Mesendoderm (in vitro differentiated cells): ENCODE results near the gene JAM2.

ENCODE experiments used
- DNase-seq: peaks from one replicate; pipeline ENCODE4 v3.0.0; 2013
- H2AK5ac ChIP-seq: 2 replicates; pipeline ENCODE4 v1.6.1; 2013; ENCODE audit warnings: low read length, inconsistent platforms
- H2BK120ac ChIP-seq: 2 replicates; pipeline ENCODE4 v1.6.1; 2013; ENCODE audit warnings: low read depth, mild to moderate bottlenecking, low read length, moderate library complexity, mixed read lengths
- H2BK15ac ChIP-seq: replicated peaks from 2 replicates; pipeline ENCODE4 v1.6.1; 2013; ENCODE audit warnings: low read depth, mild to moderate bottlenecking, moderate library complexity
- H2BK5ac ChIP-seq: 2 replicates; pipeline ENCODE4 v1.6.1; 2013; ENCODE audit warnings: low read length, inconsistent platforms
- H3K18ac ChIP-seq: 2 replicates; pipeline ENCODE4 v1.6.1; 2013; ENCODE audit warnings: mild to moderate bottlenecking, low read length, mixed read lengths
- H3K23ac ChIP-seq: one replicate; pipeline ENCODE4 v1.6.1; 2013; ENCODE audit warnings: low read length
- H3K27ac ChIP-seq: 2 replicates; pipeline ENCODE4 v1.5.1; 2013; ENCODE audit warnings: low read depth, mild to moderate bottlenecking, inconsistent platforms, low read length, moderate library complexity
- H3K27me3 ChIP-seq: 2 replicates; pipeline ENCODE4 v1.6.1; 2013; ENCODE audit warnings: low read length, control low read depth, mild to moderate bottlenecking, inconsistent platforms; ENCODE audit not compliant: insufficient read depth, poor library complexity
- H3K36me3 ChIP-seq: 2 replicates; pipeline ENCODE4 v1.6.1; 2013; ENCODE audit warnings: low read length, inconsistent platforms; ENCODE audit not compliant: control insufficient read depth, insufficient read depth
- H3K4ac ChIP-seq: one replicate; pipeline ENCODE4 v1.6.1; 2013; ENCODE audit warnings: low read depth, mild to moderate bottlenecking, low read length, moderate library complexity
- H3K4me1 ChIP-seq: 2 replicates; pipeline ENCODE4 v1.6.1; 2013; ENCODE audit warnings: low read depth, low read length, inconsistent platforms; ENCODE audit not compliant: control insufficient read depth
- H3K4me2 ChIP-seq: 2 replicates; pipeline ENCODE4 v1.6.1; 2013; ENCODE audit warnings: low read length
- H3K4me3 ChIP-seq: 2 replicates; pipeline ENCODE4 v1.5.1; 2013; ENCODE audit warnings: mild to moderate bottlenecking, low read length
- H3K56ac ChIP-seq: one replicate; pipeline ENCODE4 v1.6.1; 2013; ENCODE audit warnings: low read length
- H3K79me1 ChIP-seq: 2 replicates; pipeline ENCODE4 v1.6.1; 2013; ENCODE audit warnings: low read length, inconsistent platforms
- H3K79me2 ChIP-seq: 2 replicates; pipeline ENCODE4 v1.6.1; 2013; ENCODE audit warnings: mild to moderate bottlenecking, low read length; ENCODE audit not compliant: control insufficient read depth, insufficient read depth
- H3K9ac ChIP-seq: 2 replicates; pipeline ENCODE4 v1.6.1; 2013; ENCODE audit warnings: low read length, inconsistent platforms
- H4K5ac ChIP-seq: one replicate; pipeline ENCODE4 v1.6.1; 2013; ENCODE audit warnings: low read length
- H4K8ac ChIP-seq: one replicate; pipeline ENCODE4 v1.6.1; 2013; ENCODE audit warnings: low read depth, mild to moderate bottlenecking, control low read depth, low read length, moderate library complexity
- WGBS: extraction: QIAGEN DNeasy Blood & Tissue Kit; methylation state at CpG from one replicate; pipeline ENCODE4 v1.1.7; 2013; ENCODE audit warnings: low lambda C conversion rate, missing lambda C conversion rate; ENCODE audit not compliant: insufficient coverage; ENCODE audit errors: extremely low coverage; 5-methylcytosine and 5-hydroxymethylcytosine counted together

The JAM2 gene

DNA sequence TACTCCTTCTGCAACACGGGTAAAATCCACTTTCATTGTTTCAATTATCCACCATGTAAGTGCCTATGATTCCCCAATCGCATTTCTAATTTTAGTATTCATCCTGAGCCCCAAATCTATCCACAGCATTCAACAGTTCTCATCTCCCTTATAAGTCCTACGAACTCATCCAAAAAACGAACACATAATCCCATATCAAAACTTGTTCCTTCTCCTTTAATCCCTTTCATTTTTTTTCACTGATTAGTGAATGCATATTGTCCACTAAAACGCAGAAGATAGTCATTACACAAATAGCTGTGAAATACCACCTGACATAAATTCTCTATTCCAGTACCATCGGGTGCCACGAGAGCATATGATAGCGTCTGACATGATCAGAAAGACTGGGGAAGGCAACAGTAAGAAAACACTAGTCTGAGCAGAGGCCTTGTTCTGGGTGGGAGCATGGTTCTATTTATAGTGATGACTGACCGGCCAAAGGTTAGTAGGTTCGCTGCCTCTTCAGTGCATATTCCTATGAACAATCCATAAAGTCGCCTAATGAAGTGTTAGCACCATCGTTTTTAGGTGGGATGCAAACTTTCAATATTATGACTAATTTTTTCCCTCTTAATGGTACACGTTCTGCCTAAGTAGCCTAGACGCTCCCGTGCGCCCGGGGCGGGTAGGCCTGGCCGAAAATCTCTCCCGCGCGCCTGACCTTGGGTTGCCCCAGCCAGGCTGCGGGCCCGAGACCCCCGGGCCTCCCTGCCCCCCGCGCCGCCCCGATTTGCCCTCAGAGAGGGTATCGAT lies 95.0 kb downstream of the JAM2 start:
- Histone ChIP-seq H2AK5ac (no peak overlapping the region), H4K8ac (no peak overlapping the region), H3K9ac (peak overlapping the region; percentile 94), H3K18ac (peak overlapping the region; percentile 24), H4K5ac (no peak overlapping the region), H3K36me3 (no peaks in the 10 kb centered on the region), H2BK120ac (no peak overlapping the region), H3K79me2 (peaks cover 38% of the 10 kb centered on the region), H3K56ac (peak overlapping the region; percentile 93), H3K23ac (no peak overlapping the region), H3K27me3 (no peaks in the 10 kb centered on the region), H3K4me2 (peak overlapping the region; percentile 96), H3K27ac (peak overlapping the region; percentile 66), H3K4ac (no peak overlapping the region), H3K4me3 (peak overlapping the region; percentile 98), H2BK15ac (no peak overlapping the region), H3K4me1 (no peaks in the 10 kb centered on the region), H3K79me1 (peaks cover 4% of the 10 kb centered on the region), H2BK5ac (peak overlapping the region; percentile 30)
- 100% methylated on average over 2 of the region's 30 CpGs for WGBS
- peak; percentile 10 for DNase-seq

- no CpG with 5 or more reads among the region's 10 CpGs for WGBS
- peak overlapping the region; percentile 93 for H3K56ac ChIP-seq
Measured at GRCh38 chr21:25734654-25734903, 95.5 kb downstream of the JAM2 start.

GRCh38 chr21:25734904-25735645 lies 96.0 kb downstream of the JAM2 start, which contains the start of the genes ATP5PF and GABPA:
Gene ATP5PF, minus strand, starts transcription at chr21:25734904. Its CDS starts 5,110 bp downstream, at chr21:25729794.
Gene GABPA, plus strand, starts transcription at chr21:25734972. Its CDS starts 6,627 bp downstream, at chr21:25741599.
- H3K27me3 ChIP-seq = no peaks in the 10 kb centered on the region
- H3K23ac ChIP-seq = peak within 1 kb of the TSS; percentile 82
- H3K4ac ChIP-seq = peak within 1 kb of the TSS; percentile 72
- H3K27ac ChIP-seq = peak within 1 kb of the TSS; percentile 99
- DNase-seq = peak; percentile 100
- peak within 1 kb of the TSS; percentile 99 for H2BK5ac ChIP-seq
- peak within 1 kb of the TSS; percentile 78 for H3K18ac ChIP-seq
- H4K8ac ChIP-seq = no peak within 1 kb of the TSS
- peaks cover 1% of the 10 kb centered on the region for H3K79me1 ChIP-seq
- peak within 1 kb of the TSS; percentile 40 for H2BK120ac ChIP-seq
- peaks cover 40% of the 10 kb centered on the region for H3K79me2 ChIP-seq
- H4K5ac ChIP-seq = peak within 1 kb of the TSS; percentile 98
- WGBS = no CpG with 5 or more reads among the region's 64 CpGs
- no peak within 1 kb of the TSS for H2AK5ac ChIP-seq
- no peak within 1 kb of the TSS for H2BK15ac ChIP-seq
- H3K4me1 ChIP-seq = no peaks in the 10 kb centered on the region
- H3K56ac ChIP-seq = peak within 1 kb of the TSS; percentile 100
- no peaks in the 10 kb centered on the region for H3K36me3 ChIP-seq
- H3K4me2 ChIP-seq = peak within 1 kb of the TSS; percentile 96
- peak within 1 kb of the TSS; percentile 99 for H3K9ac ChIP-seq
- H3K4me3 ChIP-seq = peak within 1 kb of the TSS; percentile 98

More at GRCh38 chr21:25734654-25734903, 95.5 kb downstream of the JAM2 start:
- Histone ChIP-seq H2AK5ac (no peak overlapping the region), H2BK120ac (no peak overlapping the region), H3K18ac (peak overlapping the region; percentile 24), H3K4ac (no peak overlapping the region), H3K27me3 (no peaks in the 10 kb centered on the region), H3K23ac (no peak overlapping the region), H3K9ac (peak overlapping the region; percentile 94), H4K5ac (no peak overlapping the region), H2BK15ac (no peak overlapping the region), H3K4me3 (peak overlapping the region; percentile 98), H3K4me2 (peak overlapping the region; percentile 96), H4K8ac (no peak overlapping the region), H3K27ac (peak overlapping the region; percentile 66), H3K36me3 (no peaks in the 10 kb centered on the region), H3K79me1 (peaks cover 4% of the 10 kb centered on the region), H2BK5ac (peak overlapping the region; percentile 30), H3K79me2 (peaks cover 38% of the 10 kb centered on the region), H3K4me1 (no peaks in the 10 kb centered on the region)
- DNase-seq = no peak

DNA sequence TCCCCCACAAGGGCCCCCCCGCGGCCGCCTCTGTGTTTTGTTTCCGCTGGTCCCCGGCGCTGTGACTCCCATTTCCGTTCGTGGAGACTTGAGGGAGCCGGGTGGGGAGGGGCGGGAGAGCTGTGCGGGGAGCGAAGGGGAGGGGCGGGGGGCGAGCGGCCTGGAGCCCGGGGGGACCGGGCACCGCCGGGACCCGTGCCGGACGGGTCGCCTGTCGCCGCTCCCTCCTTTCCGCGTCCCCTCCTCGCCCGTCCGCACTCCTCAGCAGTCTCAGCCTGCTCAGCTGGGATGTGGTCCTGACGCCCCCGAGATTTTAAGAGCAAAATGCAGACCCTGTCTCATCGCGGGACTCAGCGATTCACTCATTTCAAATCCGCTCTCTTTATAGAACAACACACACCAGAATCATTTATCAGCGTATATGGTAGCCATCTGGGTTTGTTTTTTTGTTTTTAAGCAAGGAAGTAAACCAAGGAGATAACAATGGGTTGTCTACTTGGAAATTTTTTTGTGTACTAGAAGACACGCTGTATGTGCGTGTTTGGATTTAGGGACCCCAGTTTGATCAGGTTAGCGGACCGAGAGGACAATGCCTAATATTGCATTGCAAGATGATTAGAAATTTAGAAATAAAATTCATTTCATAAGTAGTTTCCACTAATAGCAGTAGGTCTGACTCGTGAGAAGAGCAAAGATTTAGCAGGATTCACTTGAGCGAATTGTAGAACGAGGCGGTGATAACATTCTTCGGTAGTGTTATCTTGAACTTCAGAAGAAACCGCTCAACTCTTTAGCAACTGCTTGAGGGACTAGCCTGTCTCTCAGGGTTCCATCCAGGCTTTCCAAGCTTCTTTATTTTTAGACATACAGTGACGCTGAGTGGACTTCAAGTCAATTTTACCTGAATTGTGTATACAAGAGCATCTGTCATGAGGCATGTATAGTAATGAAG lies 96.9 kb downstream of the JAM2 start:
- Histone ChIP-seq H4K8ac (no peak overlapping the region), H3K56ac (peak overlapping the region; percentile 100), H3K36me3 (no peaks in the 10 kb centered on the region), H2BK15ac (no peak overlapping the region), H3K27me3 (no peaks in the 10 kb centered on the region), H3K23ac (peak overlapping the region; percentile 82), H3K79me2 (peaks cover 39% of the 10 kb centered on the region), H3K4me1 (no peaks in the 10 kb centered on the region), H3K79me1 (no peaks in the 10 kb centered on the region), H2AK5ac (no peak overlapping the region), H4K5ac (no peak overlapping the region), H3K4me2 (peak overlapping the region; percentile 65), H2BK5ac (no peak overlapping the region), H3K4me3 (peak overlapping the region; percentile 94), H3K4ac (peak overlapping the region; percentile 72), H3K9ac (peak overlapping the region; percentile 99), H3K27ac (peak overlapping the region; percentile 99), H2BK120ac (no peak overlapping the region), H3K18ac (peak overlapping the region; percentile 78)
- WGBS = no CpG with 5 or more reads among the region's 48 CpGs
- DNase-seq = peak; percentile 83

DNA sequence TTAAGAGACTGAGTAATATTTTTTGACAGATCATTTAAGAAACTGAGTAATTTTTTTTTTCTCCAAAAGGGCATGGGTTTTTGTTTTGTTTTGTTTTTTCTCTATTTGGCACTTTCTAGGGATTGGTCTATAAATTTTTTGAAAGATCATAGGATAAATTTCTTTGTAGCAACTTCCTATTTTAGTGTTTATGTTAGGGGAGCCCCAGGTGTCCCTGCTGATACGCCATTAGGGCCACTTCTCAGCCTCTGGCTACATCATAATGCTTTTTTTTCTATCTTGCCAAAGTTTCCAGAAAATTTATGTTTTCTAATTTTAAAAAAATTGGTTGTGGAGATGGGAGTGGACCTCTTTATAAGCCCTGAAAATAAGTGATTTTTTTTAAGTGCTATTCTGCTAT lies 98.4 kb downstream of the JAM2 start:
- H3K79me1 ChIP-seq = no peaks in the 10 kb centered on the region
- no peak for DNase-seq
- no peak overlapping the region for H3K4ac ChIP-seq
- no peak overlapping the region for H2BK15ac ChIP-seq
- no peak overlapping the region for H3K56ac ChIP-seq
- H3K36me3 ChIP-seq = no peaks in the 10 kb centered on the region
- no peak overlapping the region for H3K18ac ChIP-seq
- H3K4me2 ChIP-seq = no peak overlapping the region
- no peak overlapping the region for H4K8ac ChIP-seq
- no peak overlapping the region for H2BK120ac ChIP-seq
- H3K27ac ChIP-seq = no peak overlapping the region
- peaks cover 28% of the 10 kb centered on the region for H3K79me2 ChIP-seq
- H3K4me3 ChIP-seq = no peak overlapping the region
- H3K23ac ChIP-seq = no peak overlapping the region
- no CpG with 5 or more reads among the region's 1 CpG for WGBS
- H2AK5ac ChIP-seq = no peak overlapping the region
- no peaks in the 10 kb centered on the region for H3K27me3 ChIP-seq
- H4K5ac ChIP-seq = no peak overlapping the region
- no peak overlapping the region for H2BK5ac ChIP-seq
- no peaks in the 10 kb centered on the region for H3K4me1 ChIP-seq
- no peak overlapping the region for H3K9ac ChIP-seq
